KG1 (cell line): ENCODE data around the gene FOXN3.
"Not testable (repeated sequence)": the region's sequence is repeated elsewhere in the genome, so short reads cannot be mapped to it uniquely, and the experiment has no call there.

ENCODE experiments used
- DNase-seq: peaks from one replicate; lab custom pipeline; 2025; lab: John Stamatoyannopoulos, UW

FOXN3 gene

DNA sequence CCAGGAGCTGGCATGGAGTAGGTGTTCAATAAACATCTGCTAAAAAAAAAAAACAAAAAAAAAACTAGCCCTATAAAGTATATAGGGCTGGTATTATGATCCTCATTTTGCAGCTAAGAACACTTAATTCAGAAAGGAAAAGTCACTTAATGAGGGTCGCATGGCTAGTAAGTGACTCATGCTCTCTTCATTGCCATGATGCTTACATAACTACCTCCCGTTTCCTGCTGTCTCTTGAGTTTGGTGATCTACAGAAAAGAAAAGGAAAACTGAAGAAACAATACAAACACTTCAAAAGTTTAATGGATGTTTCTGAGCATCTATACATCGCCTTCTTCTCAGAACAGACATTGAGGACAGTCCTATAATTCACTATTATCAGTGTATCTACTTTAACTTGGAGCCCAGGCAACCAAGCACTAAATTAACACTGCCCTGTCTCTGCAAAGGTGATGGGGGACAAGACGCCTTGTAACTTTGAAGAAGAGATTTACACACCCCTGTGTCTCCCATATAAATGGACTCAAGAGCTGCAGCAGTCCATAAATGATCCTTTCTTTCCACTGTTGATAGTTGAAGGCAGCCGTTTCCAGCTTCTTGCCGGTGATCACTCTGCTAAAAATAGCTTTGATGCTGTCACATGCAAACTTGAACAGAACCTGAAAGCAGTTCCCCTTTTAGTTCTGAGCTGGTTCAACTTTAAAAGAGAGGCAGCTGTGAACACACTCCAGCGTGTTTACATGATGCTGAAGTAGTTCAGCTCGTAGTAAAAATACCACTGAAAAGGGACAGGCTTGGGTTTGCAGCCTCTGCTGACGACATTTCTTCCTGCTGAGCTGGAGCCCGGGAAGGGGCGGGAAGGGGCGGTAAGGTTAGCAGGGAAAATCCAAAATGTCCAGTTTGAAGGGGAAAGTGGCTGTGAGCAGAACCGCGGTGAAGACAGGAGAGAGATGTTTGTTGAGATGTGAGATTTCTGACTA lies 113.3 kb downstream of the FOXN3 start:
- DNase-seq: peak; percentile 39

DNA sequence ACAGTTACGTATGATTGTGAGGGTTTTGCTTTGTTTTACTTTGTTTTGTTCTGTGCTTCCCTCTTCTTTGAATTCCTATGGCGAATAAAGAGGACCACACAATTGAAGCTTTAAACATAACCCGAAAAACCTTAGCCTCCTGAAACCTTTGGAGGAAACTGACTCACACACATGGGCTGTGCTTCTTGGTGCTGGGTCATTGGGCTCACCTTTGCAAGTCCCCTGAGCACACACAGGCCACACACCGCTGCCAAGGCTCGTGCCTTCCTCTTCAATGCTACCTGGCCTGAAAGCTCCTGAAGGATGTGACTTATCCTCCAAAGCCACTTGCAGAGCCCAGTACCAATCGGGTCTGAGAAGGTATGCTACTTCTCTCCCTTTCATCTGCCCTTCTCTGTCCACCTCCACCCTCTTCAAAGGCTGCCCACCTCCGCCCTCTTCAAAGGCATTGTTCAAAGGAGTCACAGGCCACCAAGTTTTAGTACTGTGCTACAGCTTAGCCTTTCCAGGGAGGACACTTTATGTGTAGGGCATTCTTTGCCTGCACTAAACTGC lies 114.6 kb downstream of the FOXN3 start:
- DNase-seq: no peak

- no peak for DNase-seq
Observed at GRCh38 chr14:89299587-89299986, 117.4 kb downstream of the FOXN3 start.

DNA sequence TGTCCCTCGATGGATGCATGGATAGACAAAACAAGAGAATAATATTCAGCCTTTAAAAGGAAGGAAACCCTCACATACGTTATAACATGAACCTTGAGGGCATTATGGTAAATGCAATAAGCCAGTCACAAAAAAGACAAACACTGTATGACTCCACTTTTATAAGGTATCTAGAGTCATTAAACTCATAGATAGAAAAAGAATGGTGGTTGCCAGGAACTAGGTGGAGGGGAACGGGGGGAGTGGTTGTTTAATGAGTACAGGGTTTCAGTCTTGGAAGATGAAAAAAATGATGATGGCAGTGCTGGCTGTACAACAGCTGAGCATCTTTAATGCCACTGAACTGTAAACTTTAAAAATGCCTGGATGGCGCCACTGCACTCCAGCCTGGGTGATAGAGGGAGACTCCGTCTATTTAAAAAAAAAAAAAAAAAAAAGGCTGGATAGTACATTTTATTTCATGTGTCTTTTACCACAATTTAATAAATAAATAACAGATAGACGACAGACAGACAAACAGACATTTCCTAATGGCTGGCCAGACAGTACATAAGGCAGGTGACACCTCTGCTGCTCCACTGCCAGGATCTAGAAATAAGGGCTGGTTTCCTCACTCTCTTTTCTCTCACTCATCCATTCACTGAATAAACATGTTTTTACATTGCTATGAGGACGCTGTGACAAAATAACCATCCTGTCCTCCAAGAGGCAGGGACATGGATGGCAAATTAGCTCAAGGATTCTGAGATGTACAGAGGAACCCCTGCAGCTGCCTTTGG lies 118.8 kb downstream of the FOXN3 start:
- no peak for DNase-seq

DNA sequence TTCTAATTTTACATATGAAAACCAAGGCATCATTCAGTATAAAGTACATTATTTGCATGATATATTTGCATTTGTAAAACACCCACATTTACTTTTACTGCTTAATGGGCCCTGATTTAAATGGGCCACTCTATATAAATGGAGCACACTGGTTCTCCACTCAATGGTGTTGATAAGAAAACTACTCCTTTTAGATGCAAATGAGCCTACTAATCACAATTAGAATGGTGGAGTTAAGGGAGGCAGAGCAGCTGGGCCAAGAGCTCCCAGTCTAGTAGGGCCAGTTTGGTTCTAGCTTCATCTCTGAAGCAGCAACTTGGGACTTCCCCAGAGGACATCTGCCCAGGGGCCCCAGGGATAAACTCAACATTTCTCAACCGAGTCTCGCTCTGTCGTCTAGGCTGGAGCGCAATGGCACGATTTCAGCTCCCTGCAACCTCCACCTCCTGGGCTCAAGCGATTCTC lies 120.7 kb downstream of the FOXN3 start:
- no peak for DNase-seq

- DNase-seq: no peak
Observed at GRCh38 chr14:89294872-89295271, 122.2 kb downstream of the FOXN3 start.

GRCh38 chr14:89294469-89294868 lies 122.6 kb downstream of the FOXN3 start:
- not testable (repeated sequence) for DNase-seq

DNA sequence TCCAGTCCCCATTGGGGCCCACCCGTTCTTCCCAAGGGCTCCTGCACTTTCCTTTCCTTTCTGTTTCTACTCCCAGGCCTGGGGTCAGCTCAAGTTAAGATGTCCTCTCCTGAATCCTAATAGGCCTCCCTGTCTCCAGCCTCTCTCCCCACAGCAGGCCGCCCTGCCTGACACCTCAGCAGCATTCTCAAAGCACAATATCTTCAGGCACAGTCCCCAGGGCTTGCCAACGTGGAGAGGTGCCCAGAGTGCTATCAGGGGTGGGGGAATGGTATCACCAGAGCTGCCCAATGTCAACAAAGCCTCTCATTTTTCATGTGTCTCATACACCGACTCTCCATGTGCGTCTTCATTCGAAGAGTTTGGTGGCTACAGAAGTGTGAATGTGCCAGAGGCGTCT lies 123.0 kb downstream of the FOXN3 start:
- no peak for DNase-seq

DNA sequence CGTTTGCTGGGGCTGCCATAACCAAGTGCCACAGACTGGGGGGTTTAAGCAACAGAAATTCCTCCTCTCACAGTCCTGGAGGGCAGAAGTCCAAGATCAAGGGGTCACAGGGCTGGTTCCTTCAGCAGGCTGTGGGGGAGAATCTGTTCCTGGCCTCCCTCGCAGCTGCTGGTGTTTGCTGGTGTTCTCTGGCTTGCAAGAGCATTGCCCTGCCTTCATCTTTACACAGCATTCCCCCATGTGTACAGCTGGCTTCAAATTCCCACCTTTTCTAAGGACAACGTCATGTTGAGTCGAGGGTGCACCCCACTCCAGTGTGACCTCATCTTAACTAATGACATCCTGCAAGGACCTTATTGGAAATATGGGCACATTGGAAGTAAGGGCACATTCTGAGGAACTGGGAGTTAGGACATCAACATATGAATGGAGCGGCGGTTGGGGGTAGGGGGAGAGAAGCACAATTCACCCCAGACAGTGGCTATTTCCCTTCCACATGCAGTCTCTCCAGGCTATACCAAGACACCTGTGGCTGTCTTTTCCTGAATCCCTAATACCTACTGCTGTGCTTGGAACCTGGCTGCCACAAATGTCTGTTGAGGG lies 123.6 kb downstream of the FOXN3 start:
- no peak for DNase-seq

GRCh38 chr14:89292579-89293313 lies 124.3 kb downstream of the FOXN3 start:
- no peak for DNase-seq

GRCh38 chr14:89291351-89291940 lies 125.6 kb downstream of the FOXN3 start:
- DNase-seq: no peak

DNA sequence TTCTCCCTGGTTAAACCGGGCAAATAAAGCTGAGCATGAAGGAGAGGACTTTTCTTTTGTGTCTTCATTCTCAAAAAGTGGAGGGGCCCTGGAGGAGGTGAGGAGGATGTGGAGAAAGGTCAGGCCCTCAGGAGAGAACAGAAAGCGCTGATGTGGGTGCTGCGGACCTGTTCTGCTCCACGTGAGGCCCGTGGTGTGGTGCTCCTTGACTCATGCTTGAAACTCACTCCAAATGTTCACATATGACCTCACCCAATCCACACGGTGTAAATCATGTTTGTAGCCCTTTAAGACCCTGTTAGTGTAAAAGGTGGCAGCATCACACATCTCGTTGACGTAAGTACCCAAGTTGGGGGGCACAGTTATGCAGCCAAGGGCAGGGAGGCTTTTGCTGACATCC lies 126.2 kb downstream of the FOXN3 start:
- DNase-seq: no peak

DNA sequence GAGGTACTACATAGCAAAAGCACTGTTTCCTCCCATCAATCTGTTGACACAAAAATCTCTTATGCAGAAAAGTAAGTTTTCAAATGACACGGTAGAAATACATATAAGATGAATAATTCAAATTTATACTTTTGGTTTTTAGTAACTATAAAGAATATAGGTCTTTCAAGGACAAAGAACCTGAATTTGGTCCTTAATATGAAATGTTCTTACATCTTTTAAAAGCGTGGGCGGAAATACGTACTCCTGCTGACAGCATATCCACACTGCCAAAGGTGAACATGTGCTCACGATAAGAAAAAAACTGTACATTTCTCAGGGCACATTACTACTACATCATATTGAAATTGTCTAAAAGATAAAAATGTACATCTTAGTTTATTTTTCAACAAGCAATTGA lies 127.6 kb downstream of the FOXN3 start:
- no peak for DNase-seq

- DNase-seq: no peak
Observed at GRCh38 chr14:89288114-89288513, 128.9 kb downstream of the FOXN3 start.

DNA sequence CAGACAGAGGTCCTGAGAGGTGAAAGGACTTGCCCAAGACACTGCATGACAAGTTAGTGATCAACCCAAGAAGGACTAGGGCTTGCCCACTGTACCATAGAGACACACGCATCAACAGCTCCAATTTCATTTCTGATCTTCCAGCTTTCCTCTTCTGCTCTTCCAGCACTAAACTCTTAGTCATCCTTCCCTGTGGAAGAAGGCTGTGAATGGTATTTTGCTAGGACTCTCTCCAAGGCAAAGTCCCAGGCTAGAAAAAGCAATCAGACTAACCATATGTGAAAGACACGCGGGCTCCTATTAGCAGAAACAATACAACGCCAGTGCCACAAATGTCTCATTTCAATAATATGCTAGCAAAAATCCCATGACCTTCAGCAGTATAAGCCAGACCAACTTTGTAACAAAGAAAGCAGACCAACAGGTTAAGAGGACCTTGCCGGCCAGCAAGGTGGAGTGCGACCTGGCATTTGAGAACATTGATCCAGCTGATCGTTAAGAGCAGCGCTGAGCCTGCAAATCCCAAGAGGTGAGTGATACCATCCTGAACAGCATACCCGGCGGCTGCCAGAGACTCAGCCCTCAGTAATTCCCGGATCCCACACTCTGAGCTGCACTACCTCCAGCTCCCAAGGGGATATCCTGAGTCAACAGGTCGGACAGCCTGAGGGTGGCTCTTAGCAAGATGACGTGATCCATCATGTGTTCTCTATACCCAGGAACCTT lies 132.5 kb downstream of the FOXN3 start:
- DNase-seq: no peak

DNA sequence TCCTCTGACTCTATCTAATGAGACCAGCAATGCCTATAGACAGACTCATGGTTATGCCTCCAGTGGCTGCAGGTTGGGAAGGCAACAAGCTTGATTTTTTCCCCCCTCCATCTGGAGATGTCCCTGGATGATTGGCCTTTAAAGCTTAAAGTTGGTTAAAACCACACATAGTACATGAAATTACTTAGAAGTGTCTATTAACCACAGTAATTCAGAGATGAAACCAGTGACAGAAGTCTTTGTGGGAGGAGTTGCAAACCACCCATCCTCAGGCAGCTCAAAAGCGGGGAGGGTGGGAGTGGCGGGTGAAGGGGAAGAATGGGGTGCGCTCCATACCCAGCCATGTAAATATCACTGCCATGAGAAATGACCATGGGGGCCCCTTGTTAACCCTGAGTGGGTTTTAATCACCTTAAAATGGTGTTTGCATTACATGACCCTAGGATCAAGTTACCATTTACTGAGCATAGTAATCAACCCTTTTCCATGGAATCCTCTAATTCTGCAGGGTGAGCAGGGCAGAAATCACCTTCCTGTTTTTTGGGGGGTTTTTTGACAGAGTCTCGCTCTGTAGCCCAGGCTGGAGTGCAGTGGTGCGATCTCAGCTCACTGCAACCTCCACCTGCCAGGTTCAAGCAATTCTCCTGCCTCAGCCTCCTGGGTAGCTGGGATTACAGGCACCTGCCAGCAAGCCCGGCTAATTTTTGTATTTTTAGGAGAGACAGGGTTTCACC lies 133.5 kb downstream of the FOXN3 start:
- DNase-seq: no peak

- DNase-seq: no peak
Observed at GRCh38 chr14:89282191-89282590, 134.8 kb downstream of the FOXN3 start.

- no peak for DNase-seq
Observed at GRCh38 chr14:89280600-89280999, 136.4 kb downstream of the FOXN3 start.

DNA sequence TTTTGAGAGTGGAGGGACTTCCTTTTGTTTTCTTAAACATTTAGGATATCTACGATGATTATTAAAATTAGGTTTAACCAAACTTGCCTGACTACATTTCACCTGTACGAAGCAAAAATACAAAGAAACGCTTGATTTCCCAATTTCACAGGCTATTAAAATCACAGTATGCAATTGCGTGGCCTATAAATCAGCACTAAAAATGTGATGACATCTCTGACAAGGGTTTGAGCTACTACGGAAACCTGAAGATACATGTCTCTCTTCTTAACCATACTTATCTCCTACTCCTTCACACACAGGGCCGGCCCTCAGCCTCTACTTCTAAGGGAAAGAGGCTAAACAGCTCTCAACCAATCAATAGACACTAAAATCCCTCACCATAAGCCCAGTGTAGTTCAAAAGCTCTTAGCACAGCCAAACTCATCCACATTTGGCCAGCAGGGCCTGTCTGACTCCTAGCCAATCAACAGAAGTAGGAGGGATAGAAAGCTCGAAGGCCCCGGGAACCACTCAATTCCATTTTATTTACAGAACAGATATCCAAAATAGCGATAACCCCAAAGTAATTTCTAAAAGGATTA lies 137.3 kb downstream of the FOXN3 start:
- DNase-seq: no peak
